Neural progenitor cell (in vitro differentiated cells): ENCODE results near the gene CEP170B. TPM values are rescaled to one million over a fixed set of nuclear protein-coding genes. Genes with fewer than 3 reads are reported as not detected.

Experiments
- DNase-seq: peaks from one replicate; pipeline ENCODE4 v3.0.0-alpha.2; 2016; ENCODE audit warnings: low spot score
- H2AFZ ChIP-seq: fragments of 200-600 bp; sonication (generic); replicated peaks from 2 replicates; pipeline ENCODE4 v1.6.1; 2016; ENCODE audit warnings: antibody characterized with exemption
- H3F3A ChIP-seq: fragments of 200-600 bp; sonication (generic); 2 replicates; pipeline ENCODE4 v1.6.1; 2016; ENCODE audit warnings: antibody characterized with exemption, low read depth
- H3K27ac ChIP-seq: fragments of 200-600 bp; sonication (generic); 2 replicates; pipeline ENCODE4 v1.5.1; 2016; ENCODE audit warnings: mild to moderate bottlenecking
- H3K27me3 ChIP-seq: fragments of 200-600 bp; sonication (generic); 2 replicates; pipeline ENCODE4 v1.6.1; 2016; ENCODE audit warnings: mild to moderate bottlenecking, moderate library complexity
- H3K36me3 ChIP-seq: fragments of 200-600 bp; sonication (generic); 2 replicates; pipeline ENCODE4 v1.5.1; 2016
- H3K4me1 ChIP-seq: fragments of 200-600 bp; sonication (generic); 2 replicates; pipeline ENCODE4 v1.6.1; 2016; ENCODE audit warnings: mixed run types
- H3K4me2 ChIP-seq: fragments of 200-600 bp; sonication (generic); 2 replicates; pipeline ENCODE4 v1.6.1; 2016
- H3K4me3 ChIP-seq: fragments of 200-600 bp; sonication (generic); 2 replicates; pipeline ENCODE4 v1.5.1; 2016
- H3K79me2 ChIP-seq: fragments of 200-600 bp; sonication (generic); 2 replicates; pipeline ENCODE4 v1.6.1; 2016; ENCODE audit warnings: low read depth
- H3K9ac ChIP-seq: fragments of 200-600 bp; sonication (generic); 2 replicates; pipeline ENCODE4 v1.6.1; 2016
- H3K9me3 ChIP-seq: fragments of 200-600 bp; sonication (generic); 2 replicates; pipeline ENCODE4 v1.5.1; 2016; ENCODE audit warnings: low read depth
- H4K20me1 ChIP-seq: fragments of 200-600 bp; sonication (generic); 2 replicates; pipeline ENCODE4 v1.6.1; 2016; ENCODE audit warnings: low read depth
- H3K27ac Mint-ChIP-seq: 3 replicates; pipeline ENCODE4 v1.8.0; 2021; ENCODE audit warnings: mixed read lengths
- H3K27me3 Mint-ChIP-seq: 2 replicates; pipeline ENCODE4 v1.8.0; 2022; ENCODE audit warnings: low read depth, mild to moderate bottlenecking, inconsistent platforms, moderate library complexity, mixed read lengths; ENCODE audit not compliant: insufficient read depth
- H3K36me3 Mint-ChIP-seq: 3 replicates; pipeline ENCODE4 v1.8.0; 2021; ENCODE audit warnings: mixed read lengths
- H3K4me1 Mint-ChIP-seq: 3 replicates; pipeline ENCODE4 v1.8.0; 2021; ENCODE audit warnings: mixed read lengths
- H3K4me3 Mint-ChIP-seq: 3 replicates; pipeline ENCODE4 v1.8.0; 2021; ENCODE audit warnings: mild to moderate bottlenecking, moderate library complexity, mixed read lengths
- H3K9me3 Mint-ChIP-seq: 3 replicates; pipeline ENCODE4 v1.8.0; 2020; ENCODE audit warnings: mixed read lengths
- EZH2 ChIP-seq: fragments of 200-600 bp; sonication (generic); IDR thresholded peaks from 2 replicates; pipeline ENCODE4 v1.6.1; 2017; ENCODE audit warnings: antibody characterized with exemption, mild to moderate bottlenecking, moderate library complexity
- EZH2phosphoT487 ChIP-seq: fragments of 200-600 bp; sonication (generic); IDR thresholded peaks from 2 replicates; pipeline ENCODE4 v1.6.1; 2017; ENCODE audit warnings: antibody characterized with exemption
- total RNA-seq: library from RNA; depleted of rRNA; stranded (reverse); fragments of >200 nt; gene quantifications from 2 replicates; pipeline ENCODE4 v1.2.3, GENCODE V29; 2015; ENCODE audit warnings: low replicate concordance
- TF ChIP-seq, protein P1 (sequence below): fragments of 200-600 bp; sonication (generic); IDR thresholded peaks from 2 replicates; pipeline ENCODE4 v1.5.1; 2017; ENCODE audit warnings: antibody characterized with exemption, mild to moderate bottlenecking

CEP170B gene
- total RNA-seq, 1 donor from 2014 or later = 3.0 TPM

DNA sequence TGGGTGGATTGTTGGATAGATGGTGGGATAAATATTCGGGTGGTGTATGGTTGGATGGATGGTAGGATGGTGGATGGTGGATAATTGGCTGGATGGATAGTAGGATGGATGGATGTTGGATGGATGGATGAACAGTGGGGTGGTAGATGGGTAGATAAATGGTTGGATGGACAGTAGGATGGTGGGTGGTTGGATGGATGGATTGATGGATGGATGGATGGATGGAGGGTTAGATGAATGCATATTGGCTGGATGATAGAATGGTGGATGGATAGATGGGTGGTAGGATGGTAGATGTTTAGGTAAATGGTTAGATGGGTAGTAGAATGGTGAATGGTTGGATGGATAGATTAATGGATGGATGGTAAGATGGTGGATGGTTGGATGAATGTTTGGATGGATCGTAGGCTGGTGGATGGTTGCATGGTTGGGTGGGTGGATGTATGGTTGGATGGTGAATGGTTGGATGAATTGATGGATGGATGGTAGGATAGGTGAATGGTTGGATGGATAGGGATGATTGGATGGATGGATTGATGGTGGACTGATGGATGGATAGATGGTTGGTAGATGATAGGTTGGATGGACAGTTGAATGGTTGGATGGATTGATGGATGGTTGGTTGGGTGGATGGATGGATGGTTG lies 40.6 kb upstream of the CEP170B start:
- no peak for DNase-seq
- Histone ChIP-seq H3K9ac (no peak overlapping the region), H3K27ac (no peak overlapping the region), H3K79me2 (no peaks in the 10 kb centered on the region), H3K27me3 (peaks cover 34% of the 10 kb centered on the region), H3K4me3 (no peak overlapping the region), H4K20me1 (no peaks in the 10 kb centered on the region), H3K4me1 (no peaks in the 10 kb centered on the region), H3K9me3 (no peaks in the 10 kb centered on the region), H3K4me2 (no peak overlapping the region), H3K36me3 (no peaks in the 10 kb centered on the region), H2AFZ (no peak overlapping the region), H3F3A (peaks cover 18% of the 10 kb centered on the region)
- TF ChIP-seq, protein P1, sequence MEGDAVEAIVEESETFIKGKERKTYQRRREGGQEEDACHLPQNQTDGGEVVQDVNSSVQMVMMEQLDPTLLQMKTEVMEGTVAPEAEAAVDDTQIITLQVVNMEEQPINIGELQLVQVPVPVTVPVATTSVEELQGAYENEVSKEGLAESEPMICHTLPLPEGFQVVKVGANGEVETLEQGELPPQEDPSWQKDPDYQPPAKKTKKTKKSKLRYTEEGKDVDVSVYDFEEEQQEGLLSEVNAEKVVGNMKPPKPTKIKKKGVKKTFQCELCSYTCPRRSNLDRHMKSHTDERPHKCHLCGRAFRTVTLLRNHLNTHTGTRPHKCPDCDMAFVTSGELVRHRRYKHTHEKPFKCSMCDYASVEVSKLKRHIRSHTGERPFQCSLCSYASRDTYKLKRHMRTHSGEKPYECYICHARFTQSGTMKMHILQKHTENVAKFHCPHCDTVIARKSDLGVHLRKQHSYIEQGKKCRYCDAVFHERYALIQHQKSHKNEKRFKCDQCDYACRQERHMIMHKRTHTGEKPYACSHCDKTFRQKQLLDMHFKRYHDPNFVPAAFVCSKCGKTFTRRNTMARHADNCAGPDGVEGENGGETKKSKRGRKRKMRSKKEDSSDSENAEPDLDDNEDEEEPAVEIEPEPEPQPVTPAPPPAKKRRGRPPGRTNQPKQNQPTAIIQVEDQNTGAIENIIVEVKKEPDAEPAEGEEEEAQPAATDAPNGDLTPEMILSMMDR = no peak
- TF ChIP-seq EZH2 = no peak
- TF ChIP-seq EZH2phosphoT487 = no peak
- H3K4me1 Mint-ChIP-seq = peaks cover 20% of the 10 kb centered on the region
- H3K27me3 Mint-ChIP-seq = peaks cover 22% of the 10 kb centered on the region
- H3K27ac Mint-ChIP-seq = no peak overlapping the region
- peaks cover 1% of the 10 kb centered on the region for H3K36me3 Mint-ChIP-seq
- H3K4me3 Mint-ChIP-seq = peak overlapping the region; percentile 85
- H3K9me3 Mint-ChIP-seq = peaks cover 8% of the 10 kb centered on the region

DNA sequence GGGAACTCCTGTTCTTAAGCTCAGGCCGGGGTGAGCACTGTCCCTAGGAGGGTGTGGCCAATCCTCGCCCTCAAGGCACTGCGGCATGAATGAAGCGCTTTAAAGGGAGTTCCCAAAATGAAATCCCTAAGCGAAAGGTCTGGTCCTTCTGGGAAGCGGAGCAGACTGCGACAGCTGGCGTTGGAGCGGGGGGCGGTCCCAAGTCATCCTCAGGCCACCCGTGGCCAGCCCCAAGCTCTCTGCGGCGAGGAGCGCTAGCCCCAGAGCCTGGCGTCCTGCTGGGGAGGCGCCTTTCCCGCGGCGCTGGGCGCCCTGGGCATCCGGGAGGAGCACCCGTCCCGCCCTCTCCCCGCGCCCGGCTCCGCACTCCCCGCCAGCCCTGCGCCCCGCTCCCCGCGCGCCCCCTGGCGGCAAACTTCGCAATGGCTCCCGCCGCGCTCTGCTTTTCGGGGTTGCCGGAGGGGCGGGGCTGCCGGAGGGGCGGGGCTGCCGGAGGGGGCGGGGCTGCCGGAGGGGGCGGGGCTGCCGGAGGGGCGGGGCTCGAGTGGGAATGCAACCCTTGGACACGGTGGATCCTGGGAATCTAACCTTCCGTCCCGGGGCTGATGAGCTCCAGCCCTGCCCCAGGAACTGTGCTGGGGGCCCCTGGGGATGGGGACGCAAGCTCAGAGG lies 38.7 kb upstream of the CEP170B start:
- no peak for TF ChIP-seq EZH2phosphoT487
- no peak for TF ChIP-seq EZH2
- TF ChIP-seq, protein P1 = peak; percentile 72
- H3K27ac ChIP-seq = no peak overlapping the region
- H3K36me3 ChIP-seq = no peaks in the 10 kb centered on the region
- no peaks in the 10 kb centered on the region for H3K79me2 ChIP-seq
- peaks cover 34% of the 10 kb centered on the region for H3K27me3 ChIP-seq
- H3K9ac ChIP-seq = no peak overlapping the region
- H3K27ac Mint-ChIP-seq = no peak overlapping the region
- H2AFZ ChIP-seq = peak overlapping the region; percentile 86
- peak overlapping the region; percentile 53 for H3K4me3 ChIP-seq
- peak overlapping the region; percentile 85 for H3K4me3 Mint-ChIP-seq
- H3K27me3 Mint-ChIP-seq = peaks cover 22% of the 10 kb centered on the region
- peaks cover 17% of the 10 kb centered on the region for H3K4me1 Mint-ChIP-seq
- H3F3A ChIP-seq = peaks cover 14% of the 10 kb centered on the region
- H3K9me3 Mint-ChIP-seq = peaks cover 8% of the 10 kb centered on the region
- H4K20me1 ChIP-seq = no peaks in the 10 kb centered on the region
- DNase-seq = peak; percentile 89
- H3K9me3 ChIP-seq = no peaks in the 10 kb centered on the region
- H3K4me2 ChIP-seq = peak overlapping the region; percentile 85
- no peaks in the 10 kb centered on the region for H3K4me1 ChIP-seq
- peaks cover 1% of the 10 kb centered on the region for H3K36me3 Mint-ChIP-seq

GRCh38 chr14:104826861-104827176 lies 38.2 kb upstream of the CEP170B start:
- Histone ChIP-seq H2AFZ (peak overlapping the region; percentile 71), H3K4me2 (peak overlapping the region; percentile 85), H3K27ac (no peak overlapping the region), H3K36me3 (no peaks in the 10 kb centered on the region), H4K20me1 (no peaks in the 10 kb centered on the region), H3K27me3 (peaks cover 34% of the 10 kb centered on the region), H3K9me3 (no peaks in the 10 kb centered on the region), H3K4me1 (no peaks in the 10 kb centered on the region), H3K9ac (no peak overlapping the region), H3K79me2 (no peaks in the 10 kb centered on the region), H3K4me3 (peak overlapping the region; percentile 53), H3F3A (peaks cover 14% of the 10 kb centered on the region)
- TF ChIP-seq, protein P1 = no peak
- TF ChIP-seq EZH2phosphoT487 = no peak
- Mint-ChIP-seq H3K36me3 (peaks cover 1% of the 10 kb centered on the region), H3K9me3 (peaks cover 8% of the 10 kb centered on the region), H3K4me1 (peaks cover 15% of the 10 kb centered on the region), H3K27ac (no peak overlapping the region), H3K4me3 (peak overlapping the region; percentile 84), H3K27me3 (peaks cover 22% of the 10 kb centered on the region)
- DNase-seq = no peak
